Fibroblast of pulmonary artery (primary cell): ENCODE results near the gene SDCCAG8.
A peak's percentile ranks its signal among the peaks of the same experiment; 100 is the strongest.

Experiments
- DNase-seq: peaks from one replicate; pipeline ENCODE4 v3.0.0-alpha.2; 2010; ENCODE audit warnings: low read depth
- H3K4me3 ChIP-seq: replicated peaks from 2 replicates; pipeline ENCODE4 v1.5.1; 2011; ENCODE audit warnings: low read depth, mild to moderate bottlenecking, control low read depth, low read length, moderate library complexity
- TF ChIP-seq, protein P1 (sequence below): IDR thresholded peaks from 2 replicates; pipeline ENCODE4 v1.5.1; 2011; ENCODE audit warnings: mild to moderate bottlenecking, control low read depth, low read length, inconsistent platforms; ENCODE audit errors: missing control alignments

The SDCCAG8 gene

DNA sequence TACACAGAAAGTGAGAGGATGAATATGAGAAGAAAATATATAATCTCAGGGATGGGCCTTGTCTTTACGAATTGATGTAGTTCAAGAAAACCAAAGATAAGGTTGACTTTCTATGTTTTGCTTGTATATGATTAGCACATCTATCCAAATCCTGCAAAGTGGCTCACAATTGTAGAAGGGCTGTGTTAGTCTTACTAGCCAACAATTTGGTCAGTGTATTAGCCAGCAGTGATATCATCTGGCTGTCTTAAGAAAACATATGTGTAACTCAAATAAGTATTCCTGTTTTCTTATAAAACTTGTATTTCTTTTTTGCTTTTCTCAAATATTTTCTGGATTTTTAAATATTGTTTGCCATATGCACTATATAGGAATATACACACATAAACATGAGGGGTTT, 5.5 kb downstream of the SDCCAG8 start:
- peak; percentile 52 for DNase-seq
- no peak overlapping the region for H3K4me3 ChIP-seq
- TF ChIP-seq, protein P1, sequence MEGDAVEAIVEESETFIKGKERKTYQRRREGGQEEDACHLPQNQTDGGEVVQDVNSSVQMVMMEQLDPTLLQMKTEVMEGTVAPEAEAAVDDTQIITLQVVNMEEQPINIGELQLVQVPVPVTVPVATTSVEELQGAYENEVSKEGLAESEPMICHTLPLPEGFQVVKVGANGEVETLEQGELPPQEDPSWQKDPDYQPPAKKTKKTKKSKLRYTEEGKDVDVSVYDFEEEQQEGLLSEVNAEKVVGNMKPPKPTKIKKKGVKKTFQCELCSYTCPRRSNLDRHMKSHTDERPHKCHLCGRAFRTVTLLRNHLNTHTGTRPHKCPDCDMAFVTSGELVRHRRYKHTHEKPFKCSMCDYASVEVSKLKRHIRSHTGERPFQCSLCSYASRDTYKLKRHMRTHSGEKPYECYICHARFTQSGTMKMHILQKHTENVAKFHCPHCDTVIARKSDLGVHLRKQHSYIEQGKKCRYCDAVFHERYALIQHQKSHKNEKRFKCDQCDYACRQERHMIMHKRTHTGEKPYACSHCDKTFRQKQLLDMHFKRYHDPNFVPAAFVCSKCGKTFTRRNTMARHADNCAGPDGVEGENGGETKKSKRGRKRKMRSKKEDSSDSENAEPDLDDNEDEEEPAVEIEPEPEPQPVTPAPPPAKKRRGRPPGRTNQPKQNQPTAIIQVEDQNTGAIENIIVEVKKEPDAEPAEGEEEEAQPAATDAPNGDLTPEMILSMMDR = no peak

DNA sequence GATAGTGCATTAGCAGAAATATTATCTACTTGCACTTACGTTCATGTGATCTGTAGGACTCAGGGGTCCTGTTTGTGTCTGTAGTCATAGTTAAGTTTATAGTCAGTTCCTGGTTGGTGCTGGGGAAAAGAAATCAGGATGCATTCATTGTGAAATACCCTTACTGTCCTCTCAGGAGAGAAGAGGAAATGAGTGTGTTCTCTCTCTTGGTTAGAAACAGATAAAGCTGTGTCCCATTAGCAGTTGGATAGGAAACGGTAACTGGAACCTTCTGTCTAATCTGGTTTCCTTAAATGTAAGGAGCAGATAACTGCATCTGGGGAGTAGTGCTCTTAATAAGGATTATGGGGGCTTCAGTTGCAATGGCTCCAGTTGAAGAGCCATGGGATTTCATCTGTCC, 8.9 kb downstream of the SDCCAG8 start:
- peak; percentile 88 for DNase-seq
- TF ChIP-seq, protein P1 = no peak
- H3K4me3 ChIP-seq = no peak overlapping the region

DNA sequence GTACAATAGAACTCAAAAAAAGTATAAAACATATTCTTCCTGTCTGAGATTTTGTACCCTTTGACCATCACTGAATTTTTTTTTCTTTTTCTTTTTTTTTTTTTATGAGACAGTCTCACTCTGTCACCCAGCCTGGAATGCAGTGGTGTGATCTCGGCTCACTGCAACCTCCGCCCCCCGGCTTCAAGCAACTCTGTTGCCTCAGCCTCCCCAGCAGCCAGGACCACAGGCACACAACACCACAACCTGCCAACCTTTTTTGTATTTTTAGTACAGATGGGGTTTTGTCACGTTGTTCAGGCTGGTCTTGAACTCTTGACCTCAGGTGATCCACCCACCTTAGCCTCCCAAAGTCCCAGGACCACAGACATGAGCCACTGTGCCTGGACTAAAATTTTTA, 10.4 kb downstream of the SDCCAG8 start:
- TF ChIP-seq, protein P1 = no peak
- no peak overlapping the region for H3K4me3 ChIP-seq

DNA sequence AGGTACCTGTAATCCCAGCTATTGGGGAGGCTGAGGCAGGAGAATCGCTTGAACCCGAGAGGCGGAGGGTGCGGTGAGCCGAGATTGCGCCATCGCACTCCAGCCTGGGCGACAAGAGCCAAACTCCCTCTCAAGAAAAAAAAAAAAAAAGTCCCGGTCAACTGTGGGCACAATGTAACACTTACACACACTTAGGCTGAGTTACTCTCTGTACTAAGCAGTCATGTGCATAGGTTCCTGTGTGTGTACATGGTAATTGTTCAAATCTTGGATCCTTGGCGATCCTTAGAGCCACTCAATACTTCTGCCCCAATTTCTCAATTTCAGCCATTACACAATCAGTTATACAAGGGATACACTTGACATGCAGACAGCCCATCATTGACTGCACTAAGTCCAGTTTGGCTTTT, 11.6 kb downstream of the SDCCAG8 start:
- H3K4me3 ChIP-seq = no peak overlapping the region
- DNase-seq = peak; percentile 65
- TF ChIP-seq, protein P1 = no peak

More for the DNA sequence above, 10.4 kb downstream of the SDCCAG8 start:
- no peak for DNase-seq

DNA sequence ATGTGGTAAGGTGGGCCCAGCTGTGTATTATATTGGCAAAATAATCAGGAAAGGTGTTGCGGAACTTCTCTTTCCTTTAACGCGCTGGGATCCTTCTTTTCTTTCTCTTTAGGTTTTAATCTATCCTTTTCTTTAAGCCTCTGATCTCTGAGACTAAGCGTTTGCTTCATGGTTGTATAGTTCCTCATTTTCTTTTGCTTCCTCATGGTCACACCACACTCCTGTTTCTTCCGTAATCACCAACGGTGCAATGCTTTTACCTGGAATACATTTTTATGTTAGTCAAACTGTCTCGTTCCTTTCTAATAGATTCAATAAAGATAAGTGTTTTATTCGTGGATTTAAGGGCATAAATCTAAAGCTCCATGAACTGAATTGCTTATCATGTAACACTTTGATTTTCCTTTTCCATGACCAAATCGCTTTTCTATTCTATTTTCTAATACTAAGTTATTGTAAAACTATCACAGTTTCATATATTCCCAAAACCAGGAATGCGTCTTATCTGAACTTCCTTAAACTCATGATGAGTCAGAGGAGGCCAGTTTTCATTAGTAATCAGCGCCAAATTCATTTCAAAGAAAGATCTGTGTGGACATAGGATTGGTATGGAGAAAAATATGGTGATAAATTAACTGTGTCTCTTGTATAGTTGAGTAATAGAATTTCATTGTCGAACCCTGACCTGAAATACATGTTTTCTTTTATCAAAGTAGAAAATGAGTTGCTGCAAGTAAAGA, 12.2 kb downstream of the SDCCAG8 start:
- DNase-seq = peak; percentile 90
- TF ChIP-seq, protein P1 = no peak
- peak overlapping the region; percentile 21 for H3K4me3 ChIP-seq

DNA sequence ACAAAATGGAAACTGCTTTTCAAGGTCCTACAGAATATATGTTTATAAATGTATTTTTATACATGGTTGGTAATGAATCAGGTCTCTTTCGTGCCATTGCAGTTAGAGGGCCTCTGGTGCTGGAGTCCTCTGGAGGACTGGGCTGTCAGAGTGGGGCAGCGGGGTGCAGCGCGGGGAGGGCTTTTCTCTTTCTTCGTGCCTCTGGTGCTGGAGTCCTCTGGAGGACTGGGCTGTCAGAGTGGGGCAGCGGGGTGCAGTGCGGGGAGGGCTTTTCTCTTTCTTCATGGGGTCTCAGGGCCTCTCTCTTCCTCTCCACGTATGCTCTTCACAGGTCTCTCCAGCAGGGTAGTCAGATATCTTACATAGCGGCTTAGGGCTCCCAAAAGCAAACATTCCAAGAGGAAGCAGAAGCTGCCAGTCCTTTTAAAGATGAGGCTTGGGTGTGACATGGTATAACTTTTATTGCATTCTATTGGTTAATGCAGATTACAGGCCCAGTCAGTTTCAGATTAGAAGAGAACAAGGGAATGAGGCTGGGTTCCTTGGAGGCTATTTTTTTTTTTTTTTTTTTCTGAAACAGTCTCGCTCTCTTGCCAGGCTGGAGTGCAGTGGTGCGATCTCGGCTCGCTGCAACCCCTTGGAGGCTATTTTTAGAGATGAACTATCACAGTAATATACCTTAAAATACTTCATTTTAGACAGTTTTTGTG, 13.1 kb downstream of the SDCCAG8 start:
- H3K4me3 ChIP-seq = peak overlapping the region; percentile 21
- peak; percentile 61 for DNase-seq
- TF ChIP-seq, protein P1 = peak; percentile 2
